ENCODE results near the gene TCF21.
"Not testable (repeated sequence)": the region's sequence is repeated elsewhere in the genome, so short reads cannot be mapped to it uniquely, and the experiment has no call there.

The TCF21 gene

DNA sequence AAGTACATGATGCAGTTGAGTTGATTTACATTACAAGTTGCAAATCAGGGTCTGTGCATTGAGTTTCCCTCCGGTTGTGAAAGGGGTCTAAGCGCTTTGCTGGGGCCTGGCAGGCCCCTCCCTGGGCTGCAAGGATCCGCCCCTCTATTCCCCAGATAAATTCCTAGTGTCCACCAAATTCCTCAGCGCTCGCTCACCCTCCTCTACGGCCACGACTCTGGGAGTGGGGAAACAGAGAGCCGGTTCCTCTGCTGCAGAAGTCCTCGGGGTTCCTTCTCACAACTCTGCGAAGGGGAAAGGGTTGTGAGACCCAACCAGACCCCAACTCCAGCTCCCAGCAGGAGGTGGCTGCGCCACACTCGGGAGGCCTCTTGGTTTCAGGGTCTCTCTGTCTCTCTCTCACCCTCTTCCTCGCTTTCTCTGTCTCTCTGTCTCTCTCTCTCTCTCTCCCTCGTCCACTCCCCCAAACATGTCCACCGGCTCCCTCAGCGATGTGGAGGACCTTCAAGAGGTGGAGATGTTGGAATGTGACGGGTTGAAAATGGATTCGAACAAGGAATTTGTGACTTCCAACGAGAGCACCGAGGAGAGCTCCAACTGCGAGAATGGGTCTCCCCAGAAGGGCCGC lies at the start of gene TCF21:
TSS of gene TCF21 (plus strand) at position 185 of the 628 bp plus-strand sequence. CDS start at position 470, 285 bp downstream.
- no peak for DNase-seq (ENCODE audit: low read depth)

DNA sequence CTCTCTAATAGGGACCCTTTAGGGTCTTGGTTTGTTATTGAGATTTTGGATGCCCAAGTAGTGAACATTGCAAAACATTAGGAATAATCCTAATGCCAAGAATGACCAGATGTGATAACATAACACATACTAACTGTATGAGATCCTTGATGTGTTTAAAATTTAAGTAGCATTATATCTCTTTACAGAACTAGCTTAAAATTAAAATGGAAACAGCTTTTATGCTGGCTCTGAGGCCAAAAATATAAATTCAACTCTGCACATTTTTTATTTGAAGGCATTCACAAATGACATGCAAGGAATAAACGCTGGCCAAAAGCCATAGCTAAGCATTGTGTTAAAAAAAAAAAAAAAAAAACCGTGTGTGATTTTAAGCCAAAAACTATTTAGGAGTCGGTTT lies 47.7 kb upstream of the TCF21 start:
- DNase-seq (ENCODE audit: low read depth) = no peak

DNA sequence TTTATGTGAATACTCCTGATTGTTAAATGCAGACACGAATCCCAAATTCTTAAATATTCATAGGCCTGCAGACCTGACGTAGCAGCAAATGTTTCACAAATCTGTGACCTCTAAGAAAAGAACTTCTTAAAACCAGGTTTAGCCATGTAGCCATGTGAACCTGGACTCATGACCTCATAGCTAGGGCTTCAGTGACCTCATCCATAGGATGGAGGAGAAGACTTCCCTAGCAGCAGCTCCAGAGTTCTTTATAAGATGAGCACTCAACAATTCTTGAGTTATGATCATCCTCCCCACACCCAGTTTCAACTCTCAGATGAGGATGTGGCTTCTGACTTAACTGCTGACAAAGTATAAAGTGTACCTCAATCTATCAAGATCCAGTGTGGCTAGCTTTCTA lies 45.8 kb upstream of the TCF21 start:
- DNase-seq (ENCODE audit: low read depth) = no peak

DNA sequence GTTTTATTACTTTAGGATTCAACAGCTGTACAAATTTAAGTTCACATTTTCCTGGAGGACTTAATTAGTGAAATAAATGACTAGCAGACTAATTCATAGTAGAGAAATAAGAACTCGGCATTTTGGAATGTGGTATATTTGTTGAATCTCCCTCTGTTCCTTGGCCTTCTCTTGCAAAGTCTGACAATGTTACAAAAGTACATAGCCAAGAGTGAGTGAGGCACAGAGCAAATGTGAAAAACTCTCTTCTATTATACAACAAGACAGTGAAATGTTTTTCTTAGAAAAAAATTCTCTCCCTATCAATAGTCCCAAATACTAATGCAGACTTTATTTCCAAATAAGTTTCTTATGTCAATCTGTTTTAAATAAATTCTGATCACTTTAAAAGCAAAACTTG lies 44.2 kb upstream of the TCF21 start:
- DNase-seq (ENCODE audit: low read depth) = no peak

DNA sequence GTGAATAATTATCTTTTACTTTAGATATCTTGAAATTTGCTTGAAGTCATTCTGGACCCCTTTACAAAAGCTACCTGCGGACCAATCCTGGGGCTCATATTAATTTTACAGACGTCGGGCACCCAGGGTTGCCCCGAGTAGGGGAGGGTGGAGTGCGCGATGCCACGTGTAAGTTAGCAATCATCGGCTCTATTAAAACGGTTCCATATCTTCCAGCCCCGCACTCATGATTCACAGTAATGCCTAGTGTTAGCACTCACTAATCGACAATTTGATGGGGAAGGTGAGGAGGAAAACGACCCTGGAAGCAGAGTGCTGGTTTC lies 34.9 kb upstream of the TCF21 start:
- DNase-seq (ENCODE audit: low read depth) = no peak

DNA sequence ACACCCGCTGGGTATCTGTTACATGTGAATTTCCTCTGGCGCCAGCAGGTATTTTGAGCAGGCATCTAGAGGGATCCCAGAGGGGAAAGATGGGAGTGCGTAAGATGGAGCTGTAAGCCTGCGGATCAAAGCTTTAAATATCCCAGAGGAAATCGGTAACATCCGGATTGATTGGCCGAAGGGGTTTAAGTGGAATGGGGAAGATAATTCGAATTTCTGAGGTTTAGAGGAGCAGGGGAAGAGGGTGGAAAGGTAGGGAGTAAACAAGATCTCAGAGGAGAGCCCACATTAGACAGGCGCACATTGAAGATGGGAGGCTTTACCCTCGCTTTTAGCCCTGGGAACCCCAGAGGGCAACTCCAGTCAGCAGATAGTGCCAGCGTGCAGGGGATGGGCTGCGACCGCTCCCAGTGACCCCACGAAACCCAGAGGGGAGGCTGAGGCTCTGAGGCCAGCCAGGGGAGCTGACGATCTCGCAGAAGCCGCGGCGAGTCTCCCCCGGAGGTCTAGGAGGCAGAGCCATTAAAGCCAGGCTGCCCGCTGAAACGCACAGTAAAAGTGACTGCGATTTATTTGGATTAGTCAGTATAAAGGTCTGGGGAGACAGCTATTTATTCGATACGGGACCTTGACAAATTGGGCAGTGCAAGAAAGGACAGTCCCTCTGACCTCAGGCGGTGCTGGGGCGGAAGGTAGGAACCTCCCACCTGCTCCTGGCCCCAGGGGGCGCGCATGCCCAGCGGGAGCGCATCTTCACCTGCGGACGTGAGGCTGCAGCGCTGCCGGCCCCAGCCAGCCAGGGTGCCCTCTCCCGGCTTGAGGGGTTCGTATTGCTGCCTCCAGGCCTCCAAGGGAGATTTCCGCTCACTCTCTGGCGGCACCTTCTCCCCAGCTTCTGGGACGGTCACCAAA lies 34.3 kb upstream of the TCF21 start:
- DNase-seq (ENCODE audit: low read depth) = no peak

DNA sequence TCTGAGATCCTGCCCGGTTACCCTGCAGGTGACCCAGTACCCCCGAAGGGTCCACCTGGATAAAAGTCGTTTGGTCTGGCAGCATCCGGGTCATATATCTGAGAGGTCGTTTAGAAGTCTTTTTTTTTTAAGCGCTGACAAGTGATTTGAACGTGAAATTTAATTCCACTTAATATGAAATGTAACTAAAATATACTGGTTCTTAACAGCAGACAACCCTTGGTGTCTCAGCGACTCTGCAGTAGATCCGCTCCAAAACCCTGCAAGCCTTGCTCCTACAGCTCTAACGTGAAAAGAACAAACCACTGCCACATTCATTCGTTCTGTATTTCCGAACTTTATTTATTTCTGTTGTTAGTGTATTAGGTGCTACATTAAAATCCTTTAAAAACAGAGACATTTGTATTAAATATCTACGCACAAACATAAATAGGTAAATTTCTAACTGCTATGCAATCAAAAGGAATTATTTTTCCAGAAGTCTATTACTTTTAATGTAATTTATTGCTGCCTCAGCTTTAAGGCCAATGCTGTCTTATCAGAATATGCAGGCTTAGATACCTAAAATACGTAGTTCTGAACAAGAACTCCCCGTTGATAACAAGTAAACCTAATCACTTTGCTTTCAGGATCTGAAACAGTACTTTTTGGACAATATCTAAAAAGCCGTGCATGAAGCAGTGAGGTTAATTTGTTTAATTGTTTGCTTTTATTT lies 33.5 kb upstream of the TCF21 start:
- no peak for DNase-seq (ENCODE audit: low read depth)

DNA sequence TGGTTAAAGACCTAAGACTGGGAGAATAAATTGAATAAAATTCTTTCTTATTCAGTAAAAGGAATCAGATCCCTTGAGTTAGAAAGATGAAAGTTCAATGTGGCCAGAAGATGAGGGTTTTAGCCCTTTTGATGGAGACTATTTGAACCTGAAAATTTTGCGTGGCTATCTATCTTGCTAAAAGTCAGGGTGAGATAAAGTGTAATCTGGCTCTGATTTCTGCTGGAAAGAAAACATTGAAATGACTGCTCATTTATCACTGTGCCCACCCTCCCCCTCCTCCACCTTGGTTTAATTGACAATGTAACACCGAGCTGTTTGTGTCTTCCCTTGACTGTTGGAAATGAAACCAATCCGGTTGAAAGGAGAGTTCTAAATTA lies 32.9 kb upstream of the TCF21 start:
- no peak for DNase-seq (ENCODE audit: low read depth)

DNA sequence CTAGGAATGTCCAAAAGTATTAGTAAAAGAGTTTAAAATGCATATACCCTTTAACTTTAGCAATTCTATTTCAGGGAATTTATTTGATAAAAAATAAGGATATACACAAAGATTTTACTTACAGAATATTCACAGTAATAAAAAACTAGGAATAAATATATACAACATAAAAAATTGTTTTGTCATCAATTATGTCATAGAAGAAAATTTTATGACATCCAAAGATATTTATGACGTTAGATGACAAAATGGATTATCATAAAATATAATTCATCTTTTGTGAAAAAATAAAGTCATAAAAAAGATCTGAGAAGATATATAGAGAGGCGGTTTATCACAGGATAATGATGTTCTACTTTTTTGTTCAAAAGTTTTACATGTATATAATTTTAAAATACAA lies 32.0 kb upstream of the TCF21 start:
- no peak for DNase-seq (ENCODE audit: low read depth)

DNA sequence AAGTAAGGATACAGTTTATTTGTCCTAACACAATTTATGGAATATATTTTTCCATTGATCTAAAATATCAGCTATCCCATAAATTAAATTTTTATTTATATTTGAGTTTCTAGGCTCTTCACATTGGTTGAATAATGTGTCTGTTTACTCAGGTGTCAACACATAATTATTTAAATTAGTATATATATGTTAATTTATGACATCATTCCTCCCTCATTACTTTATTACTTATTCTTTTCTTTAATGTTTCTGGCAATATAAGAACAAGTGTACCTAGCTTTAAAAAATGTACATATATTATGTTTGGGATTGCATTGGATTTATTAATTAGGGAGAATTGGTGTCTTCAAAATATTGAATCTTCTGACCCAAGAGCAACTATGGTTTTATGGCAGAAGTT lies 31.2 kb upstream of the TCF21 start:
- DNase-seq (ENCODE audit: low read depth) = no peak

DNA sequence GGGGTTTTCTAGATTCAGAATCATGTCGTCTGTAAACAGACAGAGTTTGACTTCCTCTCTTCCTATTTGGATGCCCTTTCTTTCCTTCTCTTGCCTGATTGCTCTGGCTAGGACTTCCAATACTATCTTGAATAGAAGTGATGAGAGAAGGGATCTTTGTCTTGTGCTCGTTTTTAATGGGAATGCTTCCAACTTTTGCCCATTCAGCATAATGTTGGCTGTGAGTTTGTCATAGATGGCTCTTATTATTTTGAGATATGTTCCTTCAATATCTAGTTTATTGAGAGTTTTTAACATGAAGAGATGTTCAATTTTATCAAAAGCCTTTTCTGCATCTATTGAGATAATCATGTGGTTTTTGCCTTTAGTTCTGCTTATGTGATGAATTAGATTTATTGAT lies 27.6 kb upstream of the TCF21 start:
- not testable (repeated sequence) for DNase-seq (ENCODE audit: low read depth)

DNA sequence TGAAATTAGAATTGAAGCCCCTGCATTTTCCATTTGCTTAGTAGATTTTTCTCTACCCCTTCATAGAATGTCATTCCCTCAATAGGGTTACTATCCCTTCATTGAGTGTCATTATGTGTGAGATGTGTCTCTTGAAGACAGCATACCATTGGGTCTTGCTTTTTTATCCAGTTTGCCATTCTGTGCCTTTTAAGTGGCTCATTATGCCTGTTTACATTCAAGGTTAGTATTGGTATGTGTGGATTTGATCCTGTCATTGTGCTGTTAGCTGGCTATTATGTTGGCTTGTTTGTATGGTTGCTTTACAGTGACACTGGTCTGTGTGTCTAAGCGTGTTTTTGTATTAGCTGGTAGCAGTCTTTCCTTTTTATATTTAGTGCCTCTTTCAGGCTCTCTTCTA lies 25.7 kb upstream of the TCF21 start:
- DNase-seq (ENCODE audit: low read depth) = no peak

DNA sequence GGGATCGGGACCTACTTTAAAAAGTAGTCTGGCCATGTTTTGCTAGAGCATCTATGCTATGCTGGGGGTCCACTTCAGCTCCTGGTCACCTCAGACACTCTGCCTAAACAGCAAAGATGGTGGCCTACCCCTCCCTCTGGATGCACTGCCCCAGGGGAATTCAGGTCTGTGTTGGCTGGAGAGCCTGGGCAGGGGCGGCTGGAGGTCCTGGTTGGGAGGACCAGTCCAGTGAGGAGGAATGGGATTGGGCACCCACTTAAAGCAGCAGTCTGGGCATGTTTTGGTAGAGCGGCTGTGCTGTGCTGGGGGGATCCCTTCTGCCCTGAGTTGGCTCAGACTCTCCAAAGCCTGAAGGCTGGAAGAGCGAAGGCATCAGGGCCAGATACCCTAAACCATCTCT lies 23.2 kb upstream of the TCF21 start:
- DNase-seq (ENCODE audit: low read depth) = no peak

DNA sequence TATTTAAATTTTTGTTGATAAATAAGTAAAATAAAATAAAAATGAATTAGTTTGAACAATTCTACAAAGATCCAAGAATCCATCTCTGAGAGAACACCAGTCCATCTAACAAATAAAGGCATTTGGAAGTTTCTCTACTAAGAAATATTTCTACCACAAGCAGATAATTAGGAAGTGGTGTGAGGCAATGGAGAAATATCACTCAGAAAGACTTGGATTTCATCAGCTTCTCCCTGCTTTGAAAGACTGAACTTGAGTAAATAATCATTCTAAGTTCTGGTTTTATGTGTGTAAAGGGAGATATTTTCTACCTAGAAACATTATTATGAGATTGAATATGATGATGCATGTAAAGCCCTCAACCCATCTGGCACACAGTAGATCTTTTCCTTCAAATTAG lies 17.8 kb upstream of the TCF21 start:
- DNase-seq (ENCODE audit: low read depth) = no peak

DNA sequence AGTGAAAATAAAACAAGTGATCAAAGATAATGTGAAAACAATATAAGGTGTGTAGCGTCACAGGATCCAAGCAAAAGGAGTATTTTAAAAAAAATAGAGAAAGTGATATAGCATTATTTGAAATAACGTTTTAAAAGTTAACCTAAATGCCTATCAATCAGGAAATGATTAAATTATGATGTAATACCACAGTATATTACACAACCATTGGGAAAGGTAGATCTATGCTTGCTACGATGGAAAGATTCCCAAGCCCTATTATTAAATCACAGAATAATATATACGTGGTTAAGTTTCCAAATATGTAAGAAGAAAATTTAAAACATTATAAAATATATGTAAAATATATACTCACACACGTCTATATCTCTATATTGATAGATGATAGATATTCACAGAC lies 15.4 kb upstream of the TCF21 start:
- DNase-seq (ENCODE audit: low read depth) = no peak

DNA sequence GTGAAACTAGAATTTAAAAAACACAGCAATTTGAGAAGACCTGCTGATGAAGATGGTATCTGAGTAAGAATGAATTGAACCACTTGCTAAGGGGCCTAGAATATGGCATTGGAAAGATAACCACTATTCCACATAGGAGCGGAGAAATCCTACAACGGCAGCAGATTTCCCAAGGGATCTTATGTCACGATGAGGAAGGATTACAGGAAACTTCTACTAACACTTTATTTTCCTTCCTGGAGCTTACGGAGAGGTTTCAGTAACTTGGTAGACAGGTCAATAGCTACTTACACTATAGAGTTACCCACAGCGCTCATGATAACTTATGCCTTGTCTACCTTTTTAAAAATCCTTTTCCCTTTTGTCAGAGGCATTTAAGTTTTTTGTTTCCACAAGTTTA lies 11.8 kb upstream of the TCF21 start:
- DNase-seq (ENCODE audit: low read depth) = no peak

DNA sequence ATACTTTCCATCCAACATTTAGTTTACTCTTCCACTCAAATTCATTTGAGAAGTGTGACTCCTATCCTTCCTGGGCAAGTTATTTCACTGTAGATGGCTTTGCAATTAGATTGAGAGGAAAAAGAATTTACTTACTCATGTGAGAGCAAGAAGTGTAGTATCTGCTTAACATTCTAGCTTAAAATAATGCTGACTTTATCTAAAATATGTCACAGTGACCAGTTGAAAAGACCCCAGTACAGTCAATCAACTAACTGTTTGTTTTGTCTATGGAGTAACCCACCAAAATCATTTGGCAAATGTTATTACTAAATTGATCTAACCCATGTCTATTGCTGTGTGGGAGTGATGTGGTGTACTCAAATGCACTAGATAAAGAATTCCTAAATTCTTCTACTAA lies 8.9 kb upstream of the TCF21 start:
- DNase-seq (ENCODE audit: low read depth) = no peak

DNA sequence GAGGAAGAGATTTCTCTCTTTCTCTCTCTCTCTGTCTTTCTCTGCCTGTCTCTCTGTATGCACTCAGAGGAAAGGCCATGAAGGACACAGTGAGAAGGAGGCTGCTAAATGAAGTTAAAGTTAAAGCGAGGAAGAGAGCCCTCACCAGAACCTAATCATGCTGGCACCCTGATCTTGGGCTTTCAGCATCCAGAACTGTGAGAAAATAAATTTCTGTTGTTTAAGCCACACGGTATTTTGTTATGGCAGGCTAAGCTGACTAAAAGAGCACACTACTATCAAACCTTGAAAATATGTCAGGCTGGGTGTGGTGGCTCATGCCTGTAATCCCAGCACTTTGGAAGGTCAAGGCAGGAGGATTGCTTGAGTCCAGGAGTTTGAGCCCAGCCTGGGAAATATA lies 8.0 kb upstream of the TCF21 start:
- DNase-seq (ENCODE audit: low read depth) = no peak

DNA sequence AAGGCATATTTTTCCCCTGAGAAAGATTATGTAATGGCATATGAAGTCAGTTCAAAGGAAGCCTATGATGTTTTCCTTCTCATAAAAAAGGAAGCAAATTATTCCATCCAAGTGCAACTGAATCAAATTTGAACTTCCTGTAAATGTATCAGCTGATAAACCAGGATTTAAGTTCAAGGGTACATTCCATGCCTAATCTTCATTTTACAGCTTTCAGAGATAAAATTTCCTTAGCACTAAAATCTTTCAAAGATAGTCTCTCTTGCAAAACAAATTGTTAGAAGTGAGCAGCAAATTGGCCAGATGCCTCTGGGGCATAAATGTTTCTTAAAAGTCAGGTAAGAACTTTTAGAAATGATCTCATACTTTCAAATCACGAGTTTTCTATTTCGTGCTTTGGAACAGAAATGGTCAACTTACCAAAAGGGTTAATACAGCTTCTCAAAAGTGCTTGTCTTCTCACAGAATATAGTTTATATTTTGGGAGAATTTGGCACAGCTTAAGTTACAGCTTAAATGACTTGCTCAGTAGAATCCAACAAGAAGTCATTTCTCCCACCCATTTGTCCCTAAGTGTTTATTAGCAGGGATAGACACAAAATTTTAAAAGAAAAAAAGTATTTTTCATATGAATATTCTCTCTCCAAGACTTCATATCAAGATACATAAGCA lies 2.7 kb upstream of the TCF21 start:
- no peak for DNase-seq (ENCODE audit: low read depth)

DNA sequence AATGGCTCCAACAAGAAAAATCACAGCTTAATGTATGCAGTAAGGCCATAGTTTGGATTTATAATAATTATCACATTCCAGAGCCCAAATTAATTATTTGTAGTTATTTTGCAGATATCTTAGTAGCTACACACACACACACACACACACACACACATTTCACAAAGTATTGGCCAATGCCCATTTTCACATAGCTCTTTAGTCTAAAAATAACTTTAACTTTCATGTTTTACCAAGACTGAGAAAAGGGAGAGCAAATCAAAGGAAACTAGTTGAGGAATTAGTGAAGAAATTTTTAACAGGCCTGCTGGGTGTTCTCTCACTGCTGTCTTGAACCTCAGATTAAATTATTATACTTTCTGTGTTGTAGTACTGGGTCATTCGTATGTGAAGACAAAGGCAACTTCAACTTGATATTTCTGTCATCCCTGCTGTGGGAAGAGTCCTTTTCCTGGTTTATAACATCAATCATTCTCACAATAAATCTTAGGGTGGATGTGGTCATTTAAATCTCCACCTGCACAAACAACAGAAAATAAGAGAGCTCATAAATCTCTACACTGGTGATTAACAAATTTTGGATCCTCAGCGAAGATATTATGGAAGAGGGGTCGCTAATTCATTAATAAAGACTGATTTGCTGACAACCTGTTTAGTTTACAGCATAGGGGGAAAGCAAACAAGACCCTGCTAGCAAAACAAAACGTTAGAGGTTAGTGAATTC lies 1.6 kb upstream of the TCF21 start:
- no peak for DNase-seq (ENCODE audit: low read depth)

DNA sequence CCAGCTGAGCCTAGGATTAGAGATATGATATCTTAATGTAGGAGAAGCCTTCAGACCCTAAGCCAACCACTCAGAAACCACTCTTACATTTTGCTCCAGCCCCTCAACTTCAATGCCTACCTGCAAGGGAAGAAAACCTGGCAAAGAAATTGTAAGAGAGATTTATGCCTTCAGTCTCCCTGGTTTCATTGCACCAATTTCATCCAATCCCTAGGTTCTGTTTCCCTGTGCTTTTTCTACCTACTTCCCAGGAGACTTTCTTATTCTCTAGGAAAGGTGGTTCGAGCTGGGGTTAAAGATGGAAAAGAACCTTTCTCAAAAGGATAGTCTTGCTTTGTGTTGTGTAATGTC lies 1.1 kb upstream of the TCF21 start:
- no peak for DNase-seq (ENCODE audit: low read depth)
